HEK293 (cell line): Measurements from ENCODE around the gene BCAT1.

Experiments
- CTCF ChIA-PET: fragments of 350-600 bp; formaldehyde crosslinking; extraction: SDS; loops from one replicate; lab custom pipeline; 2021; ENCODE audit warnings: antibody characterized with exemption; lab: Yijun Ruan, JAX
- POLR2A ChIA-PET: fragments of 300-600 bp; formaldehyde crosslinking; extraction: SDS; loops from one replicate; lab custom pipeline; 2020; ENCODE audit warnings: antibody characterized with exemption, inconsistent platforms; lab: Yijun Ruan, JAX
- H3K27ac ChIP-seq: fragments of 200-500 bp; sonication (Bioruptor generic); 2 replicates; pipeline ENCODE4 v1.5.1; 2014; ENCODE audit warnings: low read depth, low read length, control low read depth, inconsistent platforms; ENCODE audit errors: extremely low read depth
- H3K36me3 ChIP-seq, 2 experiments: fragments of 200-500 bp in 1 of 2; sonication (Bioruptor generic) in 1 of 2; 1 replicate in 1 of 2; 2 replicates in 1 of 2; pipeline ENCODE4 v1.5.1; 2014 to 2017; ENCODE audit warnings: inconsistent platforms in 2 of 2, low read length in 2 of 2; ENCODE audit not compliant: control insufficient read depth in 2 of 2, insufficient read depth in 1 of 2
- H3K4me1 ChIP-seq: fragments of 200-500 bp; sonication (Bioruptor generic); 2 replicates; pipeline ENCODE4 v1.5.1; 2014; ENCODE audit warnings: mild to moderate bottlenecking, low read length, inconsistent platforms; ENCODE audit not compliant: control insufficient read depth, insufficient read depth
- H3K4me3 ChIP-seq: 2 replicates; pipeline ENCODE4 v1.5.1; 2011; ENCODE audit warnings: low read depth, mild to moderate bottlenecking, control low read depth, low read length, moderate library complexity
- H3K9me3 ChIP-seq: fragments of 200-500 bp; sonication (Bioruptor generic); 2 replicates; pipeline ENCODE4 v1.5.1; 2014; ENCODE audit warnings: low read depth, low read length, inconsistent platforms; ENCODE audit not compliant: control insufficient read depth, insufficient read depth
- BCL6B ChIP-seq: fragments of 450-650 bp; formaldehyde crosslinking; IDR thresholded peaks from 2 replicates; pipeline ENCODE4 v1.5.1; 2017; ENCODE audit warnings: missing biosample characterization, missing genetic modification characterization
- GLIS2 ChIP-seq: fragments of 450-650 bp; formaldehyde crosslinking; IDR thresholded peaks from 2 replicates; pipeline ENCODE4 v1.5.1; 2016; ENCODE audit warnings: missing biosample characterization, missing genetic modification characterization
- HOXA7 ChIP-seq: sonication (generic); formaldehyde crosslinking; IDR thresholded peaks from 2 replicates; pipeline ENCODE4 v1.8.1; 2022; ENCODE audit warnings: missing genetic modification reagents, borderline replicate concordance
- IKZF3 ChIP-seq: fragments of 450-650 bp; IDR thresholded peaks from 2 replicates; pipeline ENCODE4 v1.5.0; 2018; ENCODE audit warnings: missing biosample characterization, mild to moderate bottlenecking, missing genetic modification characterization, moderate library complexity
- INSM2 ChIP-seq: fragments of 450-650 bp; formaldehyde crosslinking; IDR thresholded peaks from 2 replicates; pipeline ENCODE4 v1.5.1; 2016; ENCODE audit warnings: missing biosample characterization, missing genetic modification characterization
- KLF10 ChIP-seq: fragments of 450-650 bp; IDR thresholded peaks from 2 replicates; pipeline ENCODE4 v1.5.1; 2018; ENCODE audit warnings: missing biosample characterization, mild to moderate bottlenecking, missing genetic modification characterization
- KLF16 ChIP-seq: fragments of 450-650 bp; formaldehyde crosslinking; IDR thresholded peaks from 2 replicates; pipeline ENCODE4 v1.5.1; 2017; ENCODE audit warnings: missing biosample characterization, missing genetic modification characterization
- MYNN ChIP-seq: fragments of 450-650 bp; formaldehyde crosslinking; IDR thresholded peaks from 2 replicates; pipeline ENCODE4 v1.5.1; 2016; ENCODE audit warnings: missing biosample characterization, missing genetic modification characterization, borderline replicate concordance
- OSR2 ChIP-seq: fragments of 450-650 bp; formaldehyde crosslinking; IDR thresholded peaks from 2 replicates; pipeline ENCODE4 v1.5.1; 2016; ENCODE audit warnings: missing biosample characterization, missing genetic modification characterization
- SALL2 ChIP-seq: fragments of 450-650 bp; formaldehyde crosslinking; IDR thresholded peaks from 2 replicates; pipeline ENCODE4 v1.5.0; 2017; ENCODE audit warnings: missing biosample characterization, mild to moderate bottlenecking, missing genetic modification characterization, borderline replicate concordance
- ZBTB26 ChIP-seq: fragments of 450-650 bp; formaldehyde crosslinking; optimal IDR thresholded peaks from 2 replicates; pipeline ENCODE3; 2016; ENCODE audit warnings: missing biosample characterization, mild to moderate bottlenecking, missing genetic modification characterization
- ZBTB44 ChIP-seq: fragments of 450-650 bp; IDR thresholded peaks from 2 replicates; pipeline ENCODE4 v1.5.1; 2018; ENCODE audit warnings: missing biosample characterization, mild to moderate bottlenecking, missing genetic modification characterization
- ZBTB8A ChIP-seq: fragments of 450-650 bp; formaldehyde crosslinking; IDR thresholded peaks from 2 replicates; pipeline ENCODE4 v1.5.1; 2016; ENCODE audit warnings: missing biosample characterization, missing genetic modification characterization
- ZNF155 ChIP-seq: fragments of 450-650 bp; formaldehyde crosslinking; IDR thresholded peaks from 2 replicates; pipeline ENCODE4 v1.5.1; 2016; ENCODE audit warnings: missing biosample characterization, missing genetic modification characterization
- ZNF174 ChIP-seq: fragments of 450-650 bp; formaldehyde crosslinking; IDR thresholded peaks from 2 replicates; pipeline ENCODE4 v1.5.0; 2017; ENCODE audit warnings: missing biosample characterization, mild to moderate bottlenecking, missing genetic modification characterization
- ZNF19 ChIP-seq: fragments of 450-650 bp; formaldehyde crosslinking; IDR thresholded peaks from 2 replicates; pipeline ENCODE4; 2016; ENCODE audit warnings: missing biosample characterization, missing genetic modification characterization, low read depth
- ZNF223 ChIP-seq: fragments of 450-650 bp; formaldehyde crosslinking; IDR thresholded peaks from 2 replicates; pipeline ENCODE4 v1.5.1; 2016; ENCODE audit warnings: missing biosample characterization, missing genetic modification characterization
- ZNF302 ChIP-seq: fragments of 450-650 bp; formaldehyde crosslinking; IDR thresholded peaks from 2 replicates; pipeline ENCODE4 v1.5.1; 2016; ENCODE audit warnings: missing biosample characterization, missing genetic modification characterization, low read depth
- ZNF596 ChIP-seq: fragments of 450-650 bp; IDR thresholded peaks from 2 replicates; pipeline ENCODE4 v1.5.0; 2018; ENCODE audit warnings: missing biosample characterization, mild to moderate bottlenecking, missing genetic modification characterization, moderate library complexity
- ZNF639 ChIP-seq: fragments of 450-650 bp; formaldehyde crosslinking; IDR thresholded peaks from 2 replicates; pipeline ENCODE4 v1.5.1; 2016; ENCODE audit warnings: missing biosample characterization, missing genetic modification characterization
- ZNF704 ChIP-seq: fragments of 450-650 bp; formaldehyde crosslinking; IDR thresholded peaks from 2 replicates; pipeline ENCODE4 v1.5.1; 2016; ENCODE audit warnings: missing biosample characterization, missing genetic modification characterization
- ZNF76 ChIP-seq: fragments of 450-650 bp; formaldehyde crosslinking; IDR thresholded peaks from 2 replicates; pipeline ENCODE4; 2016; ENCODE audit warnings: low read depth, missing biosample characterization, missing genetic modification characterization, borderline replicate concordance
- ZSCAN5A ChIP-seq: fragments of 450-650 bp; formaldehyde crosslinking; IDR thresholded peaks from 2 replicates; pipeline ENCODE4 v1.5.1; 2016; ENCODE audit warnings: missing biosample characterization, missing genetic modification characterization

The BCAT1 gene

GRCh38 chr12:24815114-24815423 is 133.8 kb downstream of the BCAT1 start:
- H3K4me3 ChIP-seq, result no peak overlapping the region
- POLR2A ChIA-PET, result no interaction called here
- TF ChIP-seq GLIS2 (tag by site-specific recombination) (no peak), MYNN (tag by site-specific recombination) (no peak), IKZF3 (tag by site-specific recombination) (no peak)
- no peaks in the 10 kb centered on the region for H3K9me3 ChIP-seq
- H3K4me1 ChIP-seq, result no peaks in the 10 kb centered on the region
- H3K27ac ChIP-seq, result no peak overlapping the region
- H3K36me3 ChIP-seq, result no peaks in the 10 kb centered on the region
- CTCF ChIA-PET, result no interaction called here

- TF ChIP-seq ZNF19 (tag by site-specific recombination), result no peak
- no peak for TF ChIP-seq OSR2 (tag by site-specific recombination)
- no peak for TF ChIP-seq ZBTB26
- no peak for TF ChIP-seq SALL2 (tag by site-specific recombination)
- TF ChIP-seq INSM2 (tag by site-specific recombination), result no peak
- TF ChIP-seq BCL6B (tag by site-specific recombination), result no peak
- TF ChIP-seq HOXA7 (CRISPR knock-in tag), result no peak
- no peak for TF ChIP-seq ZBTB44
- TF ChIP-seq ZNF155 (tag by site-specific recombination), result no peak
- TF ChIP-seq ZNF704 (tag by site-specific recombination), result no peak
- no peak for TF ChIP-seq KLF10
- TF ChIP-seq ZNF596, result no peak
- no peak for TF ChIP-seq ZNF302 (tag by site-specific recombination)
- no peak for TF ChIP-seq ZNF174
- no peak for TF ChIP-seq ZNF223 (tag by site-specific recombination)
- no peak for TF ChIP-seq ZNF76 (tag by site-specific recombination)
- no peak for TF ChIP-seq ZSCAN5A (tag by site-specific recombination)
- TF ChIP-seq ZBTB8A (tag by site-specific recombination), result no peak
- no peak for TF ChIP-seq ZNF639 (tag by site-specific recombination)
- TF ChIP-seq KLF16 (tag by site-specific recombination), result no peak
- CTCF ChIA-PET, result interaction anchor here (0.7 kb wide), 3 partner anchors 341 to 808 kb away, joined by 3 to 8 read pairs (median 6); no protein-coding TSS in a partner anchor
- Histone ChIP-seq H3K4me3 (no peak overlapping the region), H3K27ac (no peak overlapping the region), H3K9me3 (no peaks in the 10 kb centered on the region), H3K4me1 (no peaks in the 10 kb centered on the region), H3K36me3 (no peaks in the 10 kb centered on the region)
- POLR2A ChIA-PET, result no interaction called here
These were observed 134.4 kb downstream of the BCAT1 start for GRCh38 chr12:24814379-24815113.
